Neutrophil (primary cell): ENCODE measurements around the gene KIF25.

Experiments used
- H3K27ac ChIP-seq: fragments of 200-600 bp; sonication (generic); 2 replicates; pipeline ENCODE4 v1.5.1; 2016; ENCODE audit warnings: mild to moderate bottlenecking, moderate library complexity
- H3K27me3 ChIP-seq: fragments of 200-600 bp; sonication (generic); 2 replicates; pipeline ENCODE4 v1.6.0; 2016; ENCODE audit warnings: mild to moderate bottlenecking
- H3K36me3 ChIP-seq: fragments of 200-600 bp; sonication (generic); 2 replicates; pipeline ENCODE4 v1.5.1; 2017
- H3K4me1 ChIP-seq, 2 experiments: fragments of 200-600 bp in 1 of 2; sonication (generic) in 1 of 2; 1 replicate in 1 of 2; 2 replicates in 1 of 2; pipeline versions ENCODE4 v1.5.1 to v1.6.1; 2013 to 2016; ENCODE audit warnings: low read depth in 1 of 2, low read length in 1 of 2, mild to moderate bottlenecking in 1 of 2, moderate library complexity in 1 of 2; ENCODE audit not compliant: control insufficient read depth in 1 of 2, insufficient read depth in 1 of 2
- H3K4me3 ChIP-seq, 2 experiments: fragments of 200-600 bp in 1 of 2; sonication (generic) in 1 of 2; 1 replicate in 1 of 2; 2 replicates in 1 of 2; pipeline ENCODE4 v1.5.1; 2013 to 2016; ENCODE audit warnings: low read depth in 1 of 2, low read length in 1 of 2, mild to moderate bottlenecking in 1 of 2, moderate library complexity in 1 of 2
- H3K9me3 ChIP-seq: fragments of 200-600 bp; sonication (generic); 2 replicates; pipeline ENCODE4 v1.5.1; 2016
- CTCF ChIP-seq: fragments of 200-600 bp; sonication (generic); IDR thresholded peaks from 2 replicates; pipeline ENCODE4 v1.5.1; 2016; ENCODE audit warnings: antibody characterized with exemption

Gene KIF25

GRCh38 chr6:167980911-167981580 is 16.4 kb upstream of the KIF25 start:
- Histone ChIP-seq H3K4me1 (no peaks in the 10 kb centered on the region), H3K27me3 (no peaks in the 10 kb centered on the region), H3K9me3 (no peaks in the 10 kb centered on the region), H3K4me3 (no peak overlapping the region), H3K27ac (no peak overlapping the region), H3K36me3 (no peaks in the 10 kb centered on the region)
- TF ChIP-seq CTCF: no peak

- no peaks in the 10 kb centered on the region for H3K9me3 ChIP-seq
- H3K4me1 ChIP-seq: no peaks in the 10 kb centered on the region
- H3K4me3 ChIP-seq: no peak overlapping the region
- no peak overlapping the region for H3K27ac ChIP-seq
- H3K27me3 ChIP-seq: no peaks in the 10 kb centered on the region
- no peaks in the 10 kb centered on the region for H3K36me3 ChIP-seq
- TF ChIP-seq CTCF: no peak
Observed at GRCh38 chr6:167981916-167982462, 15.5 kb upstream of the KIF25 start.

GRCh38 chr6:167984144-167984719 is 13.2 kb upstream of the KIF25 start:
- no peak for TF ChIP-seq CTCF
- H3K4me3 ChIP-seq: no peak overlapping the region
- no peaks in the 10 kb centered on the region for H3K4me1 ChIP-seq
- H3K27me3 ChIP-seq: no peaks in the 10 kb centered on the region
- H3K36me3 ChIP-seq: no peaks in the 10 kb centered on the region
- H3K9me3 ChIP-seq: no peaks in the 10 kb centered on the region
- H3K27ac ChIP-seq: no peak overlapping the region

GRCh38 chr6:167984876-167985604 is 12.4 kb upstream of the KIF25 start:
- H3K36me3 ChIP-seq: no peaks in the 10 kb centered on the region
- TF ChIP-seq CTCF: no peak
- no peaks in the 10 kb centered on the region for H3K9me3 ChIP-seq
- H3K27me3 ChIP-seq: no peaks in the 10 kb centered on the region
- H3K27ac ChIP-seq: no peak overlapping the region
- no peaks in the 10 kb centered on the region for H3K4me1 ChIP-seq
- no peak overlapping the region for H3K4me3 ChIP-seq

- Histone ChIP-seq H3K27me3 (no peaks in the 10 kb centered on the region), H3K36me3 (no peaks in the 10 kb centered on the region), H3K9me3 (no peaks in the 10 kb centered on the region), H3K4me1 (no peaks in the 10 kb centered on the region), H3K27ac (no peak overlapping the region), H3K4me3 (no peak overlapping the region)
- no peak for TF ChIP-seq CTCF
Observed at GRCh38 chr6:167985911-167986595, 11.4 kb upstream of the KIF25 start.
